HG03460 (cell line): Measurements from ENCODE around the gene NOTCH4.
A peak's percentile ranks its signal among the peaks of the same experiment; 100 is the strongest.
"Not testable (repeated sequence)": the region's sequence is repeated elsewhere in the genome, so short reads cannot be mapped to it uniquely, and the experiment has no call there.

Source experiments
- ATAC-seq: cut with Tn5 transposase; IDR thresholded peaks from one replicate; pipeline ENCODE4 v1.9.1; 2021; ENCODE audit not compliant: unreplicated experiment

The NOTCH4 gene

DNA sequence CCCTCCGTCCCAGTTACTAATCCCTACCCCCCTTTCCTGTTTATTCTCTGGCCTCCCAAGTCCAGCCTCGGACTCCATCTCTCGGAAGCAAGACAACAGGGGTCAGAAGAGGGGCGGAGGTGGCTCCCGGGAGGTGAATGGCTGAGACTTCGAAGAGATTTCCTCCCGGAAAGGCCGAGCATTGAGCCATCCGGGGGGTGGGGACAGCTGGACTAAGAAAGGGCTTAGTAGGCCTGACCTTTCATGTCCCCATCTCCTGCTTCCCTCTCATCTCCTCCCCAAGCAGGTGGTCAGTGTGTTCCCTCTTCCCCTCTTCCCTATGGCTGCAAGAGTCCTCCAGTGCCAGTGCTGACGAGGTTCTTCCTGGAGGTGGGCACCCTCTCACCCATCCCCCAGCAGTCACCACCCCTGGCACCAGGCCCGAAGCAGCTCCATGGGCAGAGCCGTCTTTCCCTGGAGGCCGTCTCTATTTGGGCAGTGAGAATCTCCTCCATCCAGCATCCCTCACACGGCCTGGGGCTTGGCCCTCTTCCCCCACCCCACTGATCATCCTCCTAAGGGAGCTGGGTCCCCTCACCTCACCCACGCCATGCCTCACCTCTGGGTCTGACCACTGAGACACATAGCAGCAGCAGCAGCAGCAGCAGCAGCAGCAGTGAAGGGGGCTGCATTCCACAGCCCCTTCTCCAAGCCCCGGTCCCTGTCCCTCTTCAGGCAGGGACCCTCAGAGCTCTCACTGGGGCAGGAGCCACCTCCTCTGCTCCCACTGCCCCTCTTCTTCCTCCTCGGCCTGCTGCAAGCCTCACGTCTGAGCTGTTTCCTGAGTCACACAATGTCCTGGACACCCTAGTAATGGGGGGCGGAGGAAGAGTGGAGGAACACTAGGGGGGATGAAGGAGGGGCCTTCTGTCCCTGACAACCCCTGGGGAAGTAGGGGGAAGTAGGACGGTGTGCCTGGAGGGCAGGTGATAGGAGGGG lies at the start of gene NOTCH4:
NOTCH4 (minus strand) TSS at position 810 of the 978 bp plus-strand sequence; CDS start at position 671, 139 bp downstream.
- no peak for ATAC-seq

DNA sequence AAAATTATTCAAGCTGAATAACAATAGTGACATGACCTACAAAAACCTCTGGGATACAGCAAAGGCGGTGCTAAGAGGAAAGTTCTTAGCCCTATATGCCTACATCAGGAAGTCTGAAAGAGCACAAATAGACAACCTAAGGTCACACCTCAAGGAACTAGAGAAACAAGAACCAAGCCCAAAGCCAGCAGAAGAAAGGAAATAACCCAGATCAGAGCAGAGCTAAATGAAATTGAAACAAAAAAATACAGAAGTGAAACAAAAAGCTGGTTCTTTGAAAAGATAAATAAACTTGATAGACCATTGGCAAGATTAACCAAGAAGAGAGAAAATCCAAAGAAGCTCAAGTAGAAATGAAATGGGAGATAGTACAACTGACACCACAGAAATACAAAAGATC lies 47.6 kb upstream of the NOTCH4 start:
- no peak for ATAC-seq

DNA sequence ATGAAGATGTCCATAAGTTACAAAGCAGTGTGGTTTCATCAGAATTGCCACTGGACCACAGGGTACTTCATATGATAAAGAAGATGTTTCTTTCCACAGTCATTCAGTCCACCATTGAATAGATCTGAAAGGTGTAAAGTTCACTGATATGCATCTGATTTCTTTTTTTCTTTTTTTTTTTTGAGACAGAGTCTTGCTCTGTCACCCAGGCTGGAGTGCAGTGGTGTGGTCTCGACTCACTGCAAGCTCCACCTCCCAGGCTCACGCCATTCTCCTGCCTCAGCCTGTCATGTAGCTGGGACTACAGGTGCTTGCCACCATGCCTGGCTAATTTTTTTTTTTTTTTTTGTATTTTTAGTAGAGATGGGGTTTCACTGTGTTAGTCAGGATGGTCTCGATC lies 44.6 kb upstream of the NOTCH4 start:
- ATAC-seq, result peak; percentile 66

DNA sequence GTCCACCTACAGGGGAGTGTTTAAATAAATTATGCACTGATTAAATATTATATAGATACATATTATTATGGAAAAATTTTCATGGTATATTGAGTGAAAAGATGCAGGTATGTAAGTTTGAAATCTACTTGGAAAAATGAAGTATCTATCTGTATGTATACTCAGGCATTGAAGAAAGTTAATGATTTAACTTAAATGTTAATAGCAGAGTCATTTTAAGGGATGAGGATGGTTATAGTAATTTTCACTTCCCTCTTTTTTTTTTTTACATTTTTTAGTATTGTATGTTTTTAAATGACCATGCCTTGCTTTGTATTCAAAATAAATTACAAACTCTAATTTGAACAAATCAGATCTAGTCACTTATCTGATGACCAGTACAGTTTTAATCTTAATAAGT lies 43.2 kb upstream of the NOTCH4 start:
- no peak for ATAC-seq

DNA sequence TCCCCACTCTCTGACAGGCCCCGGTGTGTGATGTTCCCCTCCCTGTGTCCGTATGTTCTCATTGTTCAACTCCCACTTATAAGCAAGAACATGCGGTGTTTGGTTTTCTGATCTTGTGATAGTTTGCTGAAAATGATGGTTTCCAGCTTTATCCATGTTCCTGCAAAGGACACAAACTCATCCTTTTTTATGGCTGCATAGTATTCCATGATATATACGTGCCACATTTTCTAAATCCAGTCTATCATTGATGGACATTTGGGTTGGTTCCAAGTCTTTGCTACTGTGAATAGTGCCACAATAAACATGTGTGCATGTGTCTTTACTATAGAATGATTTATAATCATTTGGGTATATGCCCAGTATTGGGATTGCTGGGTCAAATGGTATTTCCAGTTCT lies 33.4 kb upstream of the NOTCH4 start:
- not testable (repeated sequence) for ATAC-seq

DNA sequence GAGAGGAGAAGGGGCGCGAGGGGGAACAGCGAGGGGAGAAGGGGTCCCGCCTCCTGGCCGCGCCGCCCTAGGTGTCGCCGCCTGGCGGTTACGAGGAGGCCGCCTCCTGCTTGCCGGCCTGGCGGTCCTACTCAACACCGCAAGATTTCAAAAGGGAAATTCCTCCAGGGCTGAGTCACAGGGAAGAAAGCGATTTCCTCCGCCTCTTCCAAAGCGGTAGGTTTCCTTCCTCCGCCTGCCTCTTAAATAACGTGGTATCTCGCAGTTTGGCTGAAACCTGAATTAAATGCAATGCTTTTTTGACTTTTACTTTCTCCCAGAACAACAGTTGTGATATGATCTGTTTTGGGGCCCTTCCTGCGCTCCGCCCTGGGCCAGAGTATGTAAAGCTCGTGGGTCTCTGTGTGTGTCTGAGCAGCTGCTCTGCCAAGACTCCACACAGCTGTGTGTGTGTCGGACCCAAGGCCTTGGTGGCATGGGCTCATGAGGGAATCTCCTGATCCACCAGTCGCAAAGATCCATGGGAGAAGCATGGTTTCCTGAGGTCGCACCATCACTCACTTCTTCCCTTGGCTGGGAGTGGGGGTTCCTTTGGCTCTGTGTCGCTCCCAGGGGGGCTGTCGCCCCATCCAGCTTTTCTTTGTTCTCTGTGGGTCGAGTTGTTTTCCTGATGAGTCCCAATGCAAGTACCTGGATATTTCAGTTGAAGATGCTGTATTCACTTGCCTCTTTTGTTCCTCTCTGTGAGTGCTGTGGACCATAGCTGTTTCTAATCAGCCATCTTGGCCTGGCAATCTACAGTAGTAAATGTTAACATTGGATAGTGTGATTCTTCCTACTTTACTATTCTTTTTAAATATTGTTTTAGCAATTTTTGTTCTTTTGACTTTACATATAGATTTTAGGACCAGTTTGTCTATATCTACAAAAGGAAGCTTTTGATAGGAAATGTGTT lies 31.6 kb upstream of the NOTCH4 start:
- ATAC-seq, result no peak

DNA sequence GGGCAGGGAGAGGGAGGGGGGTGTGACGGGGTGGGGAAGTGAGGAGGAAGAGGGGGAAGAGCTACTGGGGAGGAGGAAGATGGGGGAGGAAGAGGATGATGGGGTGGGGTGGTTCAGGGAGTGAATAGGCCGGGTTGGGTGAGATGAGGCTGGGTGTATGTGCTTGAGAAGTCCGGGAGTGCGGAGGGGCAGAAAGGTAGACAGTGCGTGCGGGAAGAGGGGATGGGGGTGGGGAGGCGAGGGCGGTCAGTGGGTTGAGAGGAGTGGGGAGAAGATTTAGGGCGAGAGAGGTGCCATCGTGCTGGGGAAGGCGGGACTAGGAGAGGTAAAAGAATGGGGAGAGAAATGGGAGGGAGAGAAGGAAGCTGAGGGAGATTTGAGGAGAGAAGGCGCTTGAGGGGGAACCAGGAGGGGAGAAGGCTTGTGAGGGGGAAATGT lies 30.9 kb upstream of the NOTCH4 start:
- no peak for ATAC-seq

DNA sequence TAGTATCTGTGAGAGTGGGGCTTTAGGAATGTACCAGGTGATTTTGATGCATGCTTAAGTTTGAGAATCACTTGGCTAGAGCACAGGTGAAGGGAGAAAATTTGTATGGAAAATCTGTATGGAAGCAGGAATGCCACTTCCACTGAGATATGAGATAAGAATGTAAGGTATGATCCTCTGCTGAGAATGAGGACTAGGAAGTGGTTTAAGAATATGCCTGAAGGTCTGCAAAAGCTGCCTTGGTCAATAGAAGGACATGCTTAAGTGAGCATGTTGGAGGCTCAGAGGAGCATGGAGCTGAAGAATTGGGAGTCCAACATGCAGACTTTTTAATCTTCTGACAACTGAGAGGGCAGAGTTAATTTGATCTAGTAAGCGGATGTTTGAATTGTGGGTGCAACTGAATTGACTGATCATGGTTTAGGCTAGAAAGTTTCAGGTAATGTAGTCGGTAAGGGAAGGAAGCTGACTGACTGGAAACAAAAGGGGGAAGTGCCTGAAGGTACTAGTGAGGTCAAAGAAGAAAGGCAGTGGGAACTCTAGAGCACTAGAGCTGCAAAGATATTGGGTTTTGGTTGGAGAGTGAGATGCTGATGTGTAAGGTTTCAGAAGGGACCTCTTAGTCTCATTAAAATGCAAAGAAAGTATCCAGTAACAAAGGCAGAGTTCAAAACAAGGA lies 28.6 kb upstream of the NOTCH4 start:
- ATAC-seq, result no peak

DNA sequence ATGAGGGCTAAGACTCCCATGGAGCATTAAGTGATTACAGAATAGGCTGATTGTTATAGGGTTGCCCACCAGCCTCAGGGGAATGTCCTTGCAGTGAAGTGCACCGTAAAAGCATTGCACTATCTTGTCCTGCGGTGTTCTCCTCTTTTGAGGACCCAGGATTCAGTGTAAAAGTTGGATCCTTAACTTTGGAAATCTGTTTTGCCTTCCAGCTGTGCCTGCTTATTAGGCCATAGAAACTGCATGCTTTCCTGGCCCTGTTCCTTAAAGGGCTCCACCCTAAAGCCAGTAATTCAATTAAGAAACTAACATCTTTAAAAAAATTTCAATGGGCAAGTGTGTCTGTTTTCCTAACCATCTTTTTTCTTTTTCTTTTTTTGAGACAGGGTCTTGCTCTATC lies 25.4 kb upstream of the NOTCH4 start:
- ATAC-seq, result no peak

DNA sequence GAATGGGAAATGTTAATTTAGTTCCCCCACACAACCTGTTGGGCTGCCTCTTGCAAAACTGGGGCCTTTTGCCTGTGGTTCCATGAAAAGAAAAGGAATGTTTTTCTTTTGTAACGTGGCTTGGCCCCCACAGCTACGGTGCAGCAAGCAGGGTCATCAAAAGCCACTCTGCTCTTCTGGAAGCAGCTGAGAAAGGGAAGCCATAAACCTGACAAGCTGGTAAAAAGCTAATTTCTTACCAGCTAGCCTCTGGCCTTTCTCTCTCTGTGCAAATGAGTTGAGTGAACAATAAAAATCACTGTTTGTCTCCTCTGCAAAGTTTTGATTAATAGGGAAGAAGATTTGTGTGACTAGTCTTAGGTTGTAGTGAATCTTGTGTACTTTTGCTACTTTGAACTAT lies 23.5 kb upstream of the NOTCH4 start:
- no peak for ATAC-seq

DNA sequence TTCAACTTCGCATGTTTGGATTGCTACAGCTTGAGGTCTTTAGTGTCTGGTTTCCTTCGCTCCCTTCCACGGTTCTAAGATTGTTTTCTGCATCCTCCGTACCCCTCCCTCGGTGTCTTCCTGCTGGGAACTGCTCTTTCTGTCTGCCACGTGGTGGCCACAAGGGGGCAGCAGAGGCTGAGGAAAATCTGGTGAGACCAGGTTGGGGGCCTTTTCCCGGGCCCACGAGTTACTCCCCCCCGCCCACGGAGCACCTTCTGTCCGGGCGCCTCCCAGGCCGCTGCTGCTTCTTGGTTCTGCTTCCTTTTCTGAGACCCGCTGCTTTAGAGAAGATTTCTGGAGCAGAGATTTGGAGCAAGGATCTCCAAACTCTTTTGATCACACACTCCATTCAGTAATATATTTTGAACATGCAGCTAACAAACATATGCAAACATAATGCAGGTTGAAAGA lies 21.1 kb upstream of the NOTCH4 start:
- ATAC-seq, result no peak

DNA sequence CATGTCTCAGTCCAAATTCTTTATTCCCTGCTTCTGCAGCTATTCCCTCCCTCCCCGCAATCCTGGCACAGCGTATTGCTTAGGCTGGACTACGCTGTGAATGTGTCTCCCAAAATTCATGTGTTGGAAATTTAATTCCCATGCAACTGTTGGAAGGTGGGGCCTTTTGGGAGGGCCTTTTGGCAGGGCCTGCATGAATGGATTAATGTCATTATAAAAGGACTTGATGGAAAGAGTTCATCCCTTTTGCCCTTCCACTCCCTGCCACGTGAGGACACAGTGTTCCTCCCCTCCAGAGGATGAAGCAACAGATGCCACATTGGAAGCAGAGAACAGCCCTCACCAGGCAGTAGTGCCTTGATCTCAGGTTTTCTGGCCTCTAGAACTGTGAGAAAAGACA lies 20.4 kb upstream of the NOTCH4 start:
- no peak for ATAC-seq

DNA sequence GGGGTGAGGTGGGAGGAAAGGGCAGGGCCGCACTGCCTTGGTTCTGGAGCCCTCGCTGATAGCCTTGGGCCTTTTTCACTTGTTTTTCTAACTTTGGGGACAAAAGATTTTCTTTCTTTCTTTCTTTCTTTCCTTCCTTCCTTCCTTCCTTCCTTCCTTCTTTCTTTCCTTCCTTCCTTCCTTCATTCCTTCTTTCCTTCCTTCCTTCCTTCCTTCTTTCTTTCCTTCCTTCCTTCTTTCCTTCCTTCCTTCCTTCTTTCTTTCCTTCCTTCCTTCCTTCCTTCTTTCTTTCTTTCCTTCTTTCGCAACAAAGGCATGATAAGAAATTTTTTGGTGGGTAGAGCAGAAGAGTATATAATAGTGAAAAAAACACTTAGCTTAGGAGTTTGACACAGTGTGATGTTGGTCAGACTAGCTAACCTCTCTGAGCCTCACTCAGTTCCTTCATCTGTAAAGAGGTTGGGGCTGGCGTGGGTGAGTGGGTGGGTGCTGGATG lies 18.5 kb upstream of the NOTCH4 start:
- not testable (repeated sequence) for ATAC-seq

DNA sequence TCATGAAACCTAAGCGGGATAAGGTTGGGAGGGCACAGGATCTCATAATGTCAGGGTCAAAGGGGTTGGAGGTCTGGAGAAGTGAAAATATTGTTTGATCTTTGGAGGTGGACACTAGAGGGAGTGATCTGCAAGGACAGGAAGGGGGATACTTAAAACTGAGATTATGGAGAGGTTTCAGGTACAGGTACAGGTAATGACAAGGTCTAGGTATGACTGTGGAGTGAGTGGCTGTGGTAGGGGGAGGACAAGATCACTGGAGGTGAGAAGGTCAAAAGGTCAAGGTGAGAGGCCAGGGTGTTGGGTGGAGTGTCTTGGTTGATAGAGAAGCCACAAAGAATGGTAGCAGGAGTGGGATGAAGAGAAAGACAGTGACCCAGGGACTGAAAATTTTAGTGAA lies 16.8 kb upstream of the NOTCH4 start:
- ATAC-seq, result no peak

DNA sequence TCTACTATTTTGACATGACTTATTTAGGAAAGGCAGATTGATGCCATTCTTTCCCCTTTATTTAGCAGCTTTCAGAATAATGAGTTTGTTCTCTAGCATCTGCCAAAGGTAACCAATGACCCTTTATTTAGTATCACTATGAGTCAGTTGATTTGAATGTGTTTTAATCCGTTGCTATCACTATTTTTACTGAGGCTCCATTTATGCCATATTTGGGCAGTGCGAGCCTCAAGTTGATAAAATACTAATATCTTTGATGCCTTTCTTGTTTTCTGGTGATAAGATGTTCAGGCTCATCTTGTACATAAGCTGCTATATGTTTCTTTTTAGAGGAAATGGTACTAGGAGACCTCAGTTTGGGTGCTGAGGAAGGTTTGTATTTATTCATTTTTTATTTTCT lies 15.6 kb upstream of the NOTCH4 start:
- ATAC-seq, result no peak

DNA sequence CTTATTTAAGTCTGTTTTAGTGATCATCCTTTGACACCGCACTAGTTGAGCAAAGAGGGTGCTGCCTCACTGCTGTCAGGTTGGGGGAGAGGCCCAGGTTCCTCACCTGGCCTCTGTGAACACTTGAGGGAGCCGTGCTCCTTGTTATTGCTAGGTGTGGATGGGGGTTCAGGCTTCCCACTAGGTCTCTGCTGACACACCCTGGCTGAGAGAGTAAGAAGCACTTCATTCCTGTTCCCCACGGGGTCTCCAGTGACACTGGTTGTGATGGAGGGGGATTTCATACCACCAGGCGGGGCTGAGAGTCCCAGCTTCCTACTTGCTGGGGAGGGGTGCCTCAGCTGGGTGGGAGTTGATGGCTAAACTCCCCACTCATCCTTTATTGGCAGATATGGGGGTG lies 11.1 kb upstream of the NOTCH4 start:
- no peak for ATAC-seq

DNA sequence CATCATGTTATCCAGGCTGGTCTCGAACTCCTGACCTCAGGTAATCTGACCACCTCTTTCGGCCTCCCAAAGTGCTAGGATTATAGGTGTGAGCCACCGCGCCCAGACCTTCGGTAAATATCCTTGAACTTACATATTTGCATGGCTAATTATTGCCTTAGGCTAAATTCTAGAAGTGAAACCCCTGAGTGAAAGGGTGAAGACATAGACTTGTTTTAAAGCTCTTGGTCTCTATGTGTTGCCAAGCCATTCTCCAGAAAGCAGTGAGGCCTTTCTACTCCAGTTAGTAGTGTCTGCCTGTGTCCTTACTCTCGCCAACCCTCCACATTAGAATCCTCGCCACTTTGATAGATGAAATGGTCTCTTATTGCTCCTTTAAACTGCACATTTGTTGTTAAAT lies 2.6 kb upstream of the NOTCH4 start:
- ATAC-seq, result no peak

DNA sequence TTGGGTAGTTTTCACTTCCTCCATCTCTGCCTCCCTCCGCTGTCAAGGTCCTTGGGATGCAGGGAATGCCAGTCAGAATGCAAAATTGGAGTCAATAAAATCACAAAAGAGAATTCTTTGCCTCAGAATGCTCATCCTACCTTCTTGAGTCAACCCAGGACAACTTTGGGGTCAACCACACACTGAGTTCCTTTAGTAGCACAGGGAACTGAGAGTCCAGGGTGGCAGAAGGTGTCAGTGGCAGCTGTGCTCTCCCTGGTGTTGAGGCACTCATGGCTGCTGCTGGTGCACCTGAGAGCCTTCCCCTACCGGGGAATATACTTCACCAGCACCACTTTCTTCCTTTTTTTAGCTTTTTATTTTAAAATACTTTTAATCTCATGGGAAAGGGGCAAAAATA lies 829 bp upstream of the NOTCH4 start:
- ATAC-seq, result no peak

DNA sequence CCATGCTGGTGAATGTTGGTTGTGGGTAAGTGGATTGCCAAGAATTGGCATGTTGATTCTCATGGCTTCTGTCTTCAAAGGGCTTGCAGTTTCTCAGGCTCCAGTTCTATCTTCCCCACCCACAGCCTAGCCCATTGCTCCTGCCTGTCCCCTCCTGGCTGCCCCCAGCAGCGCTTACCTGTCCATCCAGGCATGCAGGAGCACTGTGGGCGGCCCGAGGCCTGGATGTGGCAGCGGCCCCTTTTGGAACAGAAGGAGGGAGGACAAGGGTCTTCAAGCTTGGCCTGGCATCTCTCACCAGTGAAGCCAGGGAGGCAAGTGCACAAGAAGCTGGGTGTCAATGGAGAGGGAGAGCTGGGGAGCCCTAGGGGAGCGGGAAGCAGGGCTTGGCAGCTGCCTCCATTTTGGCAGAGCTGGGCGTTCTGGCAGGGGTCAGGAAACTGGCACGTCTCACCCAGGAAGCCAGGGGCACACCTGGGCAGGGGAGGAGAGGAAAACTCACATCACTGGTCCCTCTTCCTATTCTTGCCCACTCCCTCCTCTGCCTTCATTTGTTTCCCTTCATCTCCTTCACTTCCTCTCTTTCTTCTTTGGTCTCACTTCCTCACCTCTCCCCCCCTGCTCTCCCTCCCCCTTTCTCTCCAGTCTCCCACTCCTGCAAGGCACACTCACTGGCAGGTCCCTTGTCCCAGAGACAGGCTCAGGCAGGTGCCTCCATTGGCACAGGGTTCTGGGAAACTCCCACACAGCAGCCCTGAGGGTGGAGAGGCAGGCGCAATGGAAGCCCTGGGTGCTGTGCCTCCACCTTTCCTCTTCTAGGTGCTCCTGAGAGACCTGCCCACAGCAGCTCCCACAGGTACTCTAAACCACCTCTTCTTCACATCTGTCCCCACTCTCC lies 1.3 kb downstream of the NOTCH4 start:
- ATAC-seq, result no peak

DNA sequence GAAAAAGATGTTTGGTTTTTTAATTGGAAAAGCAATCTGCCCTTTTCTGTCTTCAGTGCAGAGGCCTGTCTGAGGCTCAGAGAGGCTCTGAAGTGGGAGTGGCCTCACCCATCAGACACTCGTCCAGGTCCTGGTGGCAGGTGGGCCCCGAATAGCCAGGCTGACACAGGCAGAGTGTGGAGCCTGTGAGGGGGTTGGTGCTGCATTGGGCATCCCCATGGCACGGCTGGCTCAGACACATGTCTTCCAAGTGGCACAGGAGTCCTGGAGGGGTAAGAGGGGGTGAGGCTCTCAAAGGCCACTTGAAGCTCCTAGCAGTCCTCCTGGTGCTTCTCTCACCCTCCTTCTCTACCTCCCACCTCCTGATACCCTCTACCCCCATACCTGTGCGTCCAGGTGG lies 3.8 kb downstream of the NOTCH4 start:
- no peak for ATAC-seq
